ENCODE data around the gene PLD6. TPM values are rescaled to one million over a fixed set of nuclear protein-coding genes. Genes with fewer than 3 reads are reported as not detected.

The PLD6 gene
- total RNA-seq, 5 donors from 2014 or later (not counting 1 experiment from before 2014, with no cell fraction given), result 7.3 to 18.3 (median 11.1) TPM

GRCh38 chr17:17220529-17220928, 14.4 kb upstream of the PLD6 start:
- CTCF ChIA-PET, result no interaction called here
- WGBS (ENCODE audit: insufficient coverage), result 100% methylated on average over 7 of the region's 8 CpGs

DNA sequence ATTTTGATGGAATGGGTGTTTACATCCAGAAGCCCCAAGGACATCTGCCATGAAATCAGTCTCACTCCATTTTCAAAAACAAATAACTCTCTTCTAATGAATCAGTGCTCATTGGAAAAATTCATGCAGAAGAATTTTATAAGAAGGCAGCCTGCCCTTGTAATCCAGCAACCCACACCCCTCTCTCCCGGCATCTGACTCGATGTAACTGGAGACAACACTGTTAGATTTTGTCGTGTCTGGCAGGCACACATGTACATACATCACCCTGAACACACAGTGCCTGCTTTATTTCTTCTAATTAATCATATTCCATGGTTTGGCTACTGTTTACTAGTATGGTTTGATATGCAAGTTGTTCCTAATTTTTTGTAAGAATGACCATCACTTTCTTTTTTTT, 11.9 kb upstream of the PLD6 start:
- no CpG with 5 or more reads among the region's 3 CpGs for WGBS (ENCODE audit: insufficient coverage)
- H3K9me3 Mint-ChIP-seq, result no peaks in the 10 kb centered on the region

More at GRCh38 chr17:17220529-17220928, 14.4 kb upstream of the PLD6 start:
- Histone ChIP-seq H3K27me3 (replicated peaks in 1 of 2; ENCODE audit: control insufficient read depth in 2 of 2, extremely low read depth in 1 of 2, insufficient read depth in 2 of 2, low read length in 1 of 2) (no peaks in the 10 kb centered on the region), H3K4me3 (ENCODE audit: control insufficient read depth in 1 of 2, extremely low read depth in 1 of 2, low read length in 1 of 2) (no peak overlapping the region), H3K36me3 (ENCODE audit: control insufficient read depth in 2 of 2, extremely low read depth in 1 of 2, insufficient read depth in 1 of 2, low read length in 1 of 2) (peaks cover 43 to 93% of the 10 kb centered on the region in 2 donors), H3K27ac (ENCODE audit: low read length) (no peak overlapping the region), H3K9me3 (no peaks in the 10 kb centered on the region), H3K4me1 (ENCODE audit: control insufficient read depth in 1 of 2, extremely low read depth in 1 of 2, insufficient read depth in 2 of 2, low read length in 2 of 2) (no peaks in the 10 kb centered on the region)
- no peak overlapping the region for H3K27ac Mint-ChIP-seq
- no peaks in the 10 kb centered on the region for H3K9me3 Mint-ChIP-seq
- H3K4me1 Mint-ChIP-seq, result no peaks in the 10 kb centered on the region
- ATAC-seq (replicated peaks in 1 of 4), result no peak
- no peak for DNase-seq
- H3K36me3 Mint-ChIP-seq, result peaks cover 68% of the 10 kb centered on the region
- POLR2A ChIA-PET, result no interaction called here
- H3K4me3 Mint-ChIP-seq, result no peak overlapping the region
- no peaks in the 10 kb centered on the region for H3K27me3 Mint-ChIP-seq

GRCh38 chr17:17216776-17217175, 10.6 kb upstream of the PLD6 start:
- Histone ChIP-seq H3K4me3 (ENCODE audit: control insufficient read depth in 1 of 2, extremely low read depth in 1 of 2, low read length in 1 of 2) (no peak overlapping the region), H3K9me3 (no peaks in the 10 kb centered on the region), H3K4me1 (ENCODE audit: control insufficient read depth in 1 of 2, extremely low read depth in 1 of 2, insufficient read depth in 2 of 2, low read length in 2 of 2) (no peaks in the 10 kb centered on the region), H3K27me3 (replicated peaks in 1 of 2; ENCODE audit: control insufficient read depth in 2 of 2, extremely low read depth in 1 of 2, insufficient read depth in 2 of 2, low read length in 1 of 2) (no peaks in the 10 kb centered on the region), H3K36me3 (ENCODE audit: control insufficient read depth in 2 of 2, extremely low read depth in 1 of 2, insufficient read depth in 1 of 2, low read length in 1 of 2) (peaks cover 27 to 83% of the 10 kb centered on the region in 2 donors), H3K27ac (ENCODE audit: low read length) (no peak overlapping the region)
- no peaks in the 10 kb centered on the region for H3K27me3 Mint-ChIP-seq
- 96% methylated on average over 15 of the region's 16 CpGs for WGBS (ENCODE audit: insufficient coverage)
- no peak overlapping the region for H3K27ac Mint-ChIP-seq
- ChIA-PET CTCF (no interaction called here), POLR2A (no interaction called here)
- no peak for ATAC-seq (replicated peaks in 1 of 4)
- DNase-seq, result no peak
- peaks cover 61% of the 10 kb centered on the region for H3K36me3 Mint-ChIP-seq
- H3K9me3 Mint-ChIP-seq, result no peaks in the 10 kb centered on the region
- no peaks in the 10 kb centered on the region for H3K4me1 Mint-ChIP-seq
- H3K4me3 Mint-ChIP-seq, result no peak overlapping the region

More for the DNA sequence above, 11.9 kb upstream of the PLD6 start:
- Histone ChIP-seq H3K27me3 (replicated peaks in 1 of 2; ENCODE audit: control insufficient read depth in 2 of 2, extremely low read depth in 1 of 2, insufficient read depth in 2 of 2, low read length in 1 of 2) (no peaks in the 10 kb centered on the region), H3K4me3 (ENCODE audit: control insufficient read depth in 1 of 2, extremely low read depth in 1 of 2, low read length in 1 of 2) (no peak overlapping the region), H3K4me1 (ENCODE audit: control insufficient read depth in 1 of 2, extremely low read depth in 1 of 2, insufficient read depth in 2 of 2, low read length in 2 of 2) (no peaks in the 10 kb centered on the region), H3K27ac (ENCODE audit: low read length) (no peak overlapping the region), H3K9me3 (no peaks in the 10 kb centered on the region), H3K36me3 (ENCODE audit: control insufficient read depth in 2 of 2, extremely low read depth in 1 of 2, insufficient read depth in 1 of 2, low read length in 1 of 2) (peaks cover 27 to 92% of the 10 kb centered on the region in 2 donors)
- no peak for ATAC-seq (replicated peaks in 1 of 4)
- Mint-ChIP-seq H3K27ac (peak overlapping the region in 1 of 2 donors; percentile 11), H3K27me3 (no peaks in the 10 kb centered on the region), H3K36me3 (peaks cover 63% of the 10 kb centered on the region), H3K4me3 (no peak overlapping the region), H3K4me1 (no peaks in the 10 kb centered on the region)
- DNase-seq, result no peak
- CTCF ChIA-PET, result no interaction called here
- POLR2A ChIA-PET, result no interaction called here

- H3K27ac Mint-ChIP-seq, result no peak overlapping the region
- POLR2A ChIA-PET, result no interaction called here
- 99% methylated on average over 10 of the region's 17 CpGs for WGBS (ENCODE audit: insufficient coverage)
Observed at GRCh38 chr17:17216236-17216635, 10.1 kb upstream of the PLD6 start.

GRCh38 chr17:17215575-17215974, 9.4 kb upstream of the PLD6 start:
- POLR2A ChIA-PET, result no interaction called here
- H3K36me3 ChIP-seq (ENCODE audit: control insufficient read depth in 2 of 2, extremely low read depth in 1 of 2, insufficient read depth in 1 of 2, low read length in 1 of 2), result peaks cover 23 to 71% of the 10 kb centered on the region in 2 donors
- H3K4me1 ChIP-seq (ENCODE audit: control insufficient read depth in 1 of 2, extremely low read depth in 1 of 2, insufficient read depth in 2 of 2, low read length in 2 of 2), result no peaks in the 10 kb centered on the region
- Mint-ChIP-seq H3K36me3 (peaks cover 53% of the 10 kb centered on the region), H3K27me3 (no peaks in the 10 kb centered on the region), H3K4me3 (no peak overlapping the region), H3K4me1 (no peaks in the 10 kb centered on the region), H3K27ac (peak overlapping the region; percentile 27 to 52), H3K9me3 (no peaks in the 10 kb centered on the region)
- no peak for DNase-seq
- CTCF ChIA-PET, result no interaction called here
- no peaks in the 10 kb centered on the region for H3K9me3 ChIP-seq
- H3K27ac ChIP-seq (ENCODE audit: low read length), result no peak overlapping the region
- no peaks in the 10 kb centered on the region for H3K27me3 ChIP-seq (replicated peaks in 1 of 2; ENCODE audit: control insufficient read depth in 2 of 2, extremely low read depth in 1 of 2, insufficient read depth in 2 of 2, low read length in 1 of 2)
- no peak for ATAC-seq (replicated peaks in 1 of 4)
- WGBS (ENCODE audit: insufficient coverage), result 96% methylated on average over 6 of the region's 8 CpGs
- H3K4me3 ChIP-seq (ENCODE audit: control insufficient read depth in 1 of 2, extremely low read depth in 1 of 2, low read length in 1 of 2), result no peak overlapping the region

More at GRCh38 chr17:17216236-17216635, 10.1 kb upstream of the PLD6 start:
- DNase-seq (no peak), ATAC-seq (replicated peaks in 1 of 4) (no peak)
- Histone ChIP-seq H3K27ac (ENCODE audit: low read length) (no peak overlapping the region), H3K4me3 (ENCODE audit: control insufficient read depth in 1 of 2, extremely low read depth in 1 of 2, low read length in 1 of 2) (no peak overlapping the region), H3K9me3 (no peaks in the 10 kb centered on the region), H3K36me3 (ENCODE audit: control insufficient read depth in 2 of 2, extremely low read depth in 1 of 2, insufficient read depth in 1 of 2, low read length in 1 of 2) (peaks cover 27 to 78% of the 10 kb centered on the region in 2 donors), H3K27me3 (replicated peaks in 1 of 2; ENCODE audit: control insufficient read depth in 2 of 2, extremely low read depth in 1 of 2, insufficient read depth in 2 of 2, low read length in 1 of 2) (no peaks in the 10 kb centered on the region), H3K4me1 (ENCODE audit: control insufficient read depth in 1 of 2, extremely low read depth in 1 of 2, insufficient read depth in 2 of 2, low read length in 2 of 2) (no peaks in the 10 kb centered on the region)
- Mint-ChIP-seq H3K27me3 (no peaks in the 10 kb centered on the region), H3K9me3 (no peaks in the 10 kb centered on the region), H3K4me3 (no peak overlapping the region), H3K36me3 (peaks cover 57% of the 10 kb centered on the region), H3K4me1 (no peaks in the 10 kb centered on the region)
- CTCF ChIA-PET, result no interaction called here

DNA sequence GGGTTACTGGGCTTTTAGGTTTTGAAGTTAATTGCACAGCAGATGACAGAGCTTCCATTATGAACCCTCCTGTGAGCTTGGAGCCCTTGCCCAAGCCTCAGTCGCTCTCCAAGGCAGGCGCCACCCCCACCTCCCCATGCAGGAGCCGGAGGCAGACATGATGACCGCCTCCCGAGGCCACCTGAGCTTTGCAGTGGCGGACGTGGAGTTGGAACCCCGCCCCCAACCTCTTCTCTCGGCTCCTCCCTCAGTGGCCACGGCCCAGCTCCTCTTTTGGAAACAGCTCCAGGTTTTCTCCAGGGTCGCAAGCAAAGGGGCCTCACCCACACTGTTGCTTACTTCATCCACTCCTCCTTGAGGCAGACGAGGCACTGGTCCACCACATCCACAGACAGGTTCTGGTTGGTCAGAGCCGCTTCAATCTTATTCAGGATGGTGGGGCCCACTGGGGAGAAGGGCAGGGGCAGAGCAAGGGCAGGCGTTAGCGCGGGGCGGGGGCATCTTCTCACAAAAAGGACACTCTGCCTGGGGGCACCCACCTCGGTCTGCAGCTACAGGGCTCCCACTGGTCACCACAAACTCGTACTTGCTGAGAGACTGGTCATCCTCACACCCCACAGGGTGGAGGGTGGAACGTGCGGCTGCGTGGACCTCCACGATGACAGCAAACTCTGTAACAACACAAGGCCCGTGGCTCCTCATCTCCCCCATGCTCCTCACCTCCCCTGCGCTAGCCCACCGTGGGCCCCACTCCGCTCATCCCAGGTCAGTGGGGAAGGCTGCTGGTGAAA, 8.7 kb upstream of the PLD6 start:
- no peaks in the 10 kb centered on the region for H3K27me3 ChIP-seq (replicated peaks in 1 of 2; ENCODE audit: control insufficient read depth in 2 of 2, extremely low read depth in 1 of 2, insufficient read depth in 2 of 2, low read length in 1 of 2)
- H3K4me1 ChIP-seq (ENCODE audit: control insufficient read depth in 1 of 2, extremely low read depth in 1 of 2, insufficient read depth in 2 of 2, low read length in 2 of 2), result no peaks in the 10 kb centered on the region
- CTCF ChIA-PET, result no interaction called here
- DNase-seq (no peak), ATAC-seq (replicated peaks in 1 of 4) (no peak)
- peaks cover 47% of the 10 kb centered on the region for H3K36me3 Mint-ChIP-seq
- no peaks in the 10 kb centered on the region for H3K27me3 Mint-ChIP-seq
- POLR2A ChIA-PET, result no interaction called here
- H3K27ac Mint-ChIP-seq, result no peak overlapping the region
- 95% methylated on average over 13 of the region's 27 CpGs for WGBS (ENCODE audit: insufficient coverage)
- no peaks in the 10 kb centered on the region for H3K9me3 ChIP-seq
- no peaks in the 10 kb centered on the region for H3K4me1 Mint-ChIP-seq
- no peak overlapping the region for H3K4me3 Mint-ChIP-seq
- H3K4me3 ChIP-seq (ENCODE audit: control insufficient read depth in 1 of 2, extremely low read depth in 1 of 2, low read length in 1 of 2), result no peak overlapping the region
- no peak overlapping the region for H3K27ac ChIP-seq (ENCODE audit: low read length)
- no peaks in the 10 kb centered on the region for H3K9me3 Mint-ChIP-seq
- peaks cover 17 to 65% of the 10 kb centered on the region in 2 donors for H3K36me3 ChIP-seq (ENCODE audit: control insufficient read depth in 2 of 2, extremely low read depth in 1 of 2, insufficient read depth in 1 of 2, low read length in 1 of 2)
